ENCODE results near the gene UBE2Q2.
"Not testable (repeated sequence)": the region's sequence is repeated elsewhere in the genome, so short reads cannot be mapped to it uniquely, and the experiment has no call there.

Gene UBE2Q2

DNA sequence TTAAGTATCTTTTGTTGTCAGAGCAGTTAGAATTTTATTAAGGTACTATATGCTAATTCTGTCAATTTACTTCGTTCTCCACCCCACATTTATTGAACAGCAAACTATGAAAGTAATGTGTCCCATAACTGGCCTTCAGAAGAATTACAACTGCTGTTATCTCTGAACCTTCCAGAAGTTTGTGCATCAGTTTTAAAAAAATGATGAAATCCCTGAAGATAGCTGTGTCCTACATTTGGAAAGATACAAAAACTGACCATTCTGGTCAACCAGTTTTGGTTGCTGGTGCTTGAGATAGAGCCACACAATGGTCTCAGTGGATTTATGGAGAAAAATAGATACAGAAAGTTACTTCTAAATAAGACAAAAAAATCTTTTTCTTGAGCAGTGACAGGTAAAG is 5.9 kb downstream of the UBE2Q2 start:
- H3K4me3 ChIP-seq (ENCODE audit: low read length) = no peak overlapping the region
- no peak overlapping the region for H3K4me2 ChIP-seq (ENCODE audit: low read length)
- peaks cover 12% of the 10 kb centered on the region for H3K36me3 ChIP-seq (ENCODE audit: insufficient read depth, low read length)
- no peaks in the 10 kb centered on the region for H3K27me3 ChIP-seq (ENCODE audit: control insufficient read depth, insufficient read depth, low read length)
- H3K9me3 ChIP-seq (replicated peaks; ENCODE audit: low read length) = no peaks in the 10 kb centered on the region
- no peak overlapping the region for H3K9ac ChIP-seq (ENCODE audit: low read depth, low read length)
- H3K4me1 ChIP-seq (ENCODE audit: control insufficient read depth, insufficient read depth, low read length) = peaks cover 17% of the 10 kb centered on the region

DNA sequence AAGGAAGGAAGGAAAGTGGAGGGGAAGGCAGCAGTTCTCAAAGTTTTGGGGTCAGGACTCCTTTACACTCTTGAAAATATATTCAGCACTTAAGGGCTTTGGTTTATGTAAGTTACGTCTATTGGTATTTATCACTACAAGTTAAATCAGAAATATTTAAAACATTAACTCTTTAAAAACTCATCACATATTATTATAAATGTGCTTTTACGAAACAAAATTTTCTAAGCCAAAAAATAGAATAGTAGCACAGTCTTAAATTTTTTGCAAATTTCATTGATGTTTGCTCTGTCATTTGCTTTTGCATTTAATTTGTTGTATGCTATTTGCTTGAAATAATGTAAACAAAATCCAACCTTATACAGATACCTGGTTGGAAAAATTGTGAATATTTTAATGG is 7.5 kb downstream of the UBE2Q2 start:
- H3K4me1 ChIP-seq (ENCODE audit: control insufficient read depth, insufficient read depth, low read length) = peaks cover 6% of the 10 kb centered on the region
- no peak overlapping the region for H3K4me3 ChIP-seq (ENCODE audit: low read length)
- H3K36me3 ChIP-seq (ENCODE audit: insufficient read depth, low read length) = peaks cover 21% of the 10 kb centered on the region
- H3K4me2 ChIP-seq (ENCODE audit: low read length) = no peak overlapping the region
- H3K9me3 ChIP-seq (replicated peaks; ENCODE audit: low read length) = no peaks in the 10 kb centered on the region
- H3K27me3 ChIP-seq (ENCODE audit: control insufficient read depth, insufficient read depth, low read length) = no peaks in the 10 kb centered on the region
- no peak overlapping the region for H3K9ac ChIP-seq (ENCODE audit: low read depth, low read length)

GRCh38 chr15:75851566-75851965 is 8.3 kb downstream of the UBE2Q2 start:
- not testable (repeated sequence) for H3K9me3 ChIP-seq (replicated peaks; ENCODE audit: low read length); H3K4me2 ChIP-seq (ENCODE audit: low read length); H3K4me3 ChIP-seq (ENCODE audit: low read length); H3K9ac ChIP-seq (ENCODE audit: low read depth, low read length); H3K27me3 ChIP-seq (ENCODE audit: control insufficient read depth, insufficient read depth, low read length); H3K4me1 ChIP-seq (ENCODE audit: control insufficient read depth, insufficient read depth, low read length)
- peaks cover 25% of the 10 kb centered on the region for H3K36me3 ChIP-seq (ENCODE audit: insufficient read depth, low read length)

GRCh38 chr15:75857886-75858285 is 14.6 kb downstream of the UBE2Q2 start:
- Histone ChIP-seq H3K36me3 (ENCODE audit: insufficient read depth, low read length) (peaks cover 41% of the 10 kb centered on the region), H3K4me2 (ENCODE audit: low read length) (no peak overlapping the region), H3K4me1 (ENCODE audit: control insufficient read depth, insufficient read depth, low read length) (no peaks in the 10 kb centered on the region), H3K27me3 (ENCODE audit: control insufficient read depth, insufficient read depth, low read length) (no peaks in the 10 kb centered on the region), H3K9ac (ENCODE audit: low read depth, low read length) (no peak overlapping the region), H3K9me3 (replicated peaks; ENCODE audit: low read length) (no peaks in the 10 kb centered on the region), H3K4me3 (ENCODE audit: low read length) (no peak overlapping the region)

GRCh38 chr15:75861750-75862402 is 18.6 kb downstream of the UBE2Q2 start:
- Histone ChIP-seq H3K4me2 (ENCODE audit: low read length) (no peak overlapping the region), H3K9ac (ENCODE audit: low read depth, low read length) (no peak overlapping the region), H3K9me3 (replicated peaks; ENCODE audit: low read length) (no peaks in the 10 kb centered on the region), H3K4me3 (ENCODE audit: low read length) (no peak overlapping the region), H3K36me3 (ENCODE audit: insufficient read depth, low read length) (peaks cover 20% of the 10 kb centered on the region), H3K27me3 (ENCODE audit: control insufficient read depth, insufficient read depth, low read length) (no peaks in the 10 kb centered on the region), H3K4me1 (ENCODE audit: control insufficient read depth, insufficient read depth, low read length) (no peaks in the 10 kb centered on the region)

- H3K27me3 ChIP-seq (ENCODE audit: control insufficient read depth, insufficient read depth, low read length) = no peaks in the 10 kb centered on the region
- peaks cover 20% of the 10 kb centered on the region for H3K36me3 ChIP-seq (ENCODE audit: insufficient read depth, low read length)
- no peaks in the 10 kb centered on the region for H3K9me3 ChIP-seq (replicated peaks; ENCODE audit: low read length)
- no peak overlapping the region for H3K9ac ChIP-seq (ENCODE audit: low read depth, low read length)
- no peak overlapping the region for H3K4me3 ChIP-seq (ENCODE audit: low read length)
- no peak overlapping the region for H3K4me2 ChIP-seq (ENCODE audit: low read length)
- no peaks in the 10 kb centered on the region for H3K4me1 ChIP-seq (ENCODE audit: control insufficient read depth, insufficient read depth, low read length)
Observed at GRCh38 chr15:75862796-75863195, 19.5 kb downstream of the UBE2Q2 start.

- no peaks in the 10 kb centered on the region for H3K4me1 ChIP-seq (ENCODE audit: control insufficient read depth, insufficient read depth, low read length)
- no peak overlapping the region for H3K9ac ChIP-seq (ENCODE audit: low read depth, low read length)
- no peak overlapping the region for H3K4me3 ChIP-seq (ENCODE audit: low read length)
- no peaks in the 10 kb centered on the region for H3K27me3 ChIP-seq (ENCODE audit: control insufficient read depth, insufficient read depth, low read length)
- H3K9me3 ChIP-seq (replicated peaks; ENCODE audit: low read length) = no peaks in the 10 kb centered on the region
- peaks cover 13% of the 10 kb centered on the region for H3K36me3 ChIP-seq (ENCODE audit: insufficient read depth, low read length)
- no peak overlapping the region for H3K4me2 ChIP-seq (ENCODE audit: low read length)
Observed at GRCh38 chr15:75864213-75865059, 21.2 kb downstream of the UBE2Q2 start.

DNA sequence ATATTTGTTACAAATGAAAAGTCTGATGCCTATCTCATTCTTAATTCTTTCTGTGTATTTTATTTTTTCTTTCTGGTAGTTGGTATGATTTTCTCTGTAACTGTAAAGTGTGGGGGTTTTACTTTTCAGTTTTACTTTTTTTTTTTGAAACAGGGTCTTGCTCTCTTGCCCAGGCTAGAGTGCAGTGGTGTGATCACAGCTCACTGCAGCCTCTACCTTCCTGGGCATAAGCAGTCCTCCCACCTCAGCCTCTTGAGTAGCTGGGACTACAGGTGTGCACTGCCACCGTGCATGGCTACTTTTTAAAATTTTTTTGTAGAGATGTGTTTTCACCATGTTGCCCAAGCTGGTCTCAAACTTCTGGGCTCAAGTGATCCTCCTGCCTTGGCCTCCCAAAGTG is 22.8 kb downstream of the UBE2Q2 start:
- not testable (repeated sequence) for H3K4me1 ChIP-seq (ENCODE audit: control insufficient read depth, insufficient read depth, low read length); H3K27me3 ChIP-seq (ENCODE audit: control insufficient read depth, insufficient read depth, low read length); H3K4me3 ChIP-seq (ENCODE audit: low read length); H3K9ac ChIP-seq (ENCODE audit: low read depth, low read length); H3K9me3 ChIP-seq (replicated peaks; ENCODE audit: low read length); H3K4me2 ChIP-seq (ENCODE audit: low read length)
- peaks cover 14% of the 10 kb centered on the region for H3K36me3 ChIP-seq (ENCODE audit: insufficient read depth, low read length)

GRCh38 chr15:75866916-75867315 is 23.7 kb downstream of the UBE2Q2 start:
- Histone ChIP-seq H3K27me3 (ENCODE audit: control insufficient read depth, insufficient read depth, low read length) (no peaks in the 10 kb centered on the region), H3K9ac (ENCODE audit: low read depth, low read length) (no peak overlapping the region), H3K4me3 (ENCODE audit: low read length) (no peak overlapping the region), H3K4me2 (ENCODE audit: low read length) (no peak overlapping the region), H3K9me3 (replicated peaks; ENCODE audit: low read length) (no peaks in the 10 kb centered on the region), H3K4me1 (ENCODE audit: control insufficient read depth, insufficient read depth, low read length) (no peaks in the 10 kb centered on the region), H3K36me3 (ENCODE audit: insufficient read depth, low read length) (peaks cover 13% of the 10 kb centered on the region)

GRCh38 chr15:75867449-75867848 is 24.2 kb downstream of the UBE2Q2 start:
- H3K4me2 ChIP-seq (ENCODE audit: low read length) = no peak overlapping the region
- H3K27me3 ChIP-seq (ENCODE audit: control insufficient read depth, insufficient read depth, low read length) = no peaks in the 10 kb centered on the region
- no peak overlapping the region for H3K4me3 ChIP-seq (ENCODE audit: low read length)
- H3K36me3 ChIP-seq (ENCODE audit: insufficient read depth, low read length) = peaks cover 10% of the 10 kb centered on the region
- H3K4me1 ChIP-seq (ENCODE audit: control insufficient read depth, insufficient read depth, low read length) = no peaks in the 10 kb centered on the region
- H3K9me3 ChIP-seq (replicated peaks; ENCODE audit: low read length) = no peaks in the 10 kb centered on the region
- no peak overlapping the region for H3K9ac ChIP-seq (ENCODE audit: low read depth, low read length)

GRCh38 chr15:75868019-75868418 is 24.8 kb downstream of the UBE2Q2 start:
- H3K27me3 ChIP-seq (ENCODE audit: control insufficient read depth, insufficient read depth, low read length) = no peaks in the 10 kb centered on the region
- H3K4me1 ChIP-seq (ENCODE audit: control insufficient read depth, insufficient read depth, low read length) = no peaks in the 10 kb centered on the region
- peaks cover 10% of the 10 kb centered on the region for H3K36me3 ChIP-seq (ENCODE audit: insufficient read depth, low read length)
- H3K9ac ChIP-seq (ENCODE audit: low read depth, low read length) = no peak overlapping the region
- H3K9me3 ChIP-seq (replicated peaks; ENCODE audit: low read length) = no peaks in the 10 kb centered on the region
- no peak overlapping the region for H3K4me3 ChIP-seq (ENCODE audit: low read length)
- H3K4me2 ChIP-seq (ENCODE audit: low read length) = no peak overlapping the region

DNA sequence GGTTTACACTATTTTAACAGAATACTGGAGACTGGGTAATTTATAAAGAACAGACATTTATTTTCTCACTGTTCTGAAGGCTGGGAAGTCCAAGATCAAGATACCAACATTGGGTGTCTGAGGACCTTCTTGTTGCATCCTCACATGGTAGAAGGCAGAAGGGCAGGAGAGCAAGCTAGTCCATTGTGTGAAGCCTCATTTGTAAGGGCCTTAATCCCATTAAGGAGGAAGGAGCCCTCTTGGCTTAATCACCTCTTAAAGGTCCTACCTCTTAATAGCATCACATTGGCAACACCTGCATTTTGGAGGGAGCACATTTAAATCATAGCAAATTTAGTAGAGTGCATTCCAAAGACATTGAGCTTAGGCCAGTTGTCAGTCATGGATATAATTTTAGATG is 26.2 kb downstream of the UBE2Q2 start:
- H3K9me3 ChIP-seq (replicated peaks; ENCODE audit: low read length) = no peaks in the 10 kb centered on the region

More for the DNA sequence above, 26.2 kb downstream of the UBE2Q2 start:
- Histone ChIP-seq H3K9ac (ENCODE audit: low read depth, low read length) (no peak overlapping the region), H3K27me3 (ENCODE audit: control insufficient read depth, insufficient read depth, low read length) (no peaks in the 10 kb centered on the region), H3K4me3 (ENCODE audit: low read length) (no peak overlapping the region), H3K4me1 (ENCODE audit: control insufficient read depth, insufficient read depth, low read length) (no peaks in the 10 kb centered on the region), H3K36me3 (ENCODE audit: insufficient read depth, low read length) (peaks cover 21% of the 10 kb centered on the region), H3K4me2 (ENCODE audit: low read length) (no peak overlapping the region)

Data from skeletal muscle satellite cell (primary cell).